CD8-positive, alpha-beta memory T cell (primary cell): ENCODE data around the gene KCNMA1. TPM values are rescaled to one million over a fixed set of nuclear protein-coding genes. Genes with fewer than 3 reads are reported as not detected.

Experiments
- CTCF ChIA-PET: fragments of 350-600 bp; sonication (Branson Sonifier 250); formaldehyde crosslinking; loops from one replicate; lab custom pipeline; 2021; ENCODE audit warnings: antibody characterized with exemption; lab: Charles Lee
- POLR2A ChIA-PET: fragments of 350-600 bp; sonication (Branson Sonifier 250); formaldehyde crosslinking; loops from one replicate; lab custom pipeline; 2021; ENCODE audit warnings: antibody characterized with exemption; lab: Charles Lee
- DNase-seq, 5 donors: peaks; one replicate each; pipeline versions ENCODE4 v3.0.0 to v3.0.0-alpha.2; 2020 to 2022; ENCODE audit warnings: mixed read lengths in 1 of 5
- H3K27ac ChIP-seq: one replicate; pipeline ENCODE4 v1.7.0; 2013; ENCODE audit warnings: low read depth, mild to moderate bottlenecking, low read length, moderate library complexity
- H3K27me3 ChIP-seq: 2 replicates; pipeline ENCODE4 v1.7.0; 2013; ENCODE audit warnings: low read length, mild to moderate bottlenecking; ENCODE audit not compliant: insufficient read depth, poor library complexity, severe bottlenecking
- H3K36me3 ChIP-seq: 2 replicates; pipeline ENCODE4 v1.7.0; 2013; ENCODE audit warnings: mild to moderate bottlenecking, low read length, moderate library complexity; ENCODE audit not compliant: insufficient read depth
- H3K4me1 ChIP-seq: 2 replicates; pipeline ENCODE4 v1.7.0; 2013; ENCODE audit warnings: mild to moderate bottlenecking, low read length, moderate library complexity; ENCODE audit not compliant: insufficient read depth
- H3K4me3 ChIP-seq: 2 replicates; pipeline ENCODE4 v1.7.0; 2013; ENCODE audit warnings: mild to moderate bottlenecking, low read length
- H3K9me3 ChIP-seq: 2 replicates; pipeline ENCODE4 v1.7.0; 2013; ENCODE audit warnings: mild to moderate bottlenecking, low read length
- H3K27ac Mint-ChIP-seq, 8 donors: one replicate each; pipeline ENCODE4 v1.8.0; 2020 to 2021; ENCODE audit warnings: mixed read lengths in 8 of 8, mild to moderate bottlenecking in 6 of 8, inconsistent platforms in 3 of 8, moderate library complexity in 3 of 8
- H3K27me3 Mint-ChIP-seq, 2 donors: one replicate each; pipeline ENCODE4 v1.8.0; 2020 to 2021; ENCODE audit warnings: mixed read lengths in 2 of 2, mild to moderate bottlenecking in 1 of 2, moderate library complexity in 1 of 2
- H3K36me3 Mint-ChIP-seq, 3 donors: one replicate each; pipeline ENCODE4 v1.8.0; 2020 to 2021; ENCODE audit warnings: mixed read lengths in 3 of 3, inconsistent platforms in 1 of 3, mild to moderate bottlenecking in 1 of 3
- H3K4me1 Mint-ChIP-seq, 3 donors: one replicate each; pipeline ENCODE4 v1.8.0; 2020 to 2021; ENCODE audit warnings: mixed read lengths in 3 of 3, inconsistent platforms in 1 of 3, mild to moderate bottlenecking in 1 of 3
- H3K4me3 Mint-ChIP-seq, 7 donors: one replicate each; pipeline ENCODE4 v1.8.0; 2020 to 2021; ENCODE audit warnings: mixed read lengths in 7 of 7, mild to moderate bottlenecking in 6 of 7, moderate library complexity in 4 of 7, inconsistent platforms in 2 of 7
- H3K9me3 Mint-ChIP-seq, 5 donors: one replicate each; pipeline ENCODE4 v1.8.0; 2020 to 2022; ENCODE audit warnings: mixed read lengths in 5 of 5, mild to moderate bottlenecking in 3 of 5, moderate library complexity in 2 of 5, inconsistent platforms in 1 of 5
- polyA plus RNA-seq: library from polyadenylated mRNA; unstranded; fragments of 300-500 nt; fragmentation: Illumina TruSeq; gene quantifications from one replicate; pipeline ENCODE4 v1.2.3, GENCODE V29; 2021
- total RNA-seq, 2 experiments: library from RNA; stranded (reverse); gene quantifications; one replicate each; pipeline ENCODE4 v1.2.3, GENCODE V29; 2021

KCNMA1 gene
- total and polyA plus RNA-seq, 3 experiments from 2014 or later: 0.20 to 0.31 TPM; not detected in 1

GRCh38 chr10:77635402-77636227 lies 2.0 kb downstream of the KCNMA1 start:
- no peak overlapping the region for H3K27ac ChIP-seq
- H3K27ac Mint-ChIP-seq: no peak overlapping the region
- ChIA-PET POLR2A (no interaction called here), CTCF (no interaction called here)
- no peaks in the 10 kb centered on the region for H3K4me1 ChIP-seq
- no peaks in the 10 kb centered on the region for H3K36me3 ChIP-seq
- H3K4me3 ChIP-seq: no peak overlapping the region
- DNase-seq: no peak
- peaks cover 44 to 67% of the 10 kb centered on the region in 2 donors for H3K27me3 Mint-ChIP-seq
- peaks cover 17% of the 10 kb centered on the region for H3K27me3 ChIP-seq
- no peaks in the 10 kb centered on the region for H3K9me3 ChIP-seq
- H3K36me3 Mint-ChIP-seq: no peaks in the 10 kb centered on the region
- H3K4me1 Mint-ChIP-seq: peaks cover 4 to 18% (median 8%) of the 10 kb centered on the region in 3 donors
- no peaks in the 10 kb centered on the region for H3K9me3 Mint-ChIP-seq
- H3K4me3 Mint-ChIP-seq: peak overlapping the region in 1 of 7 donors; percentile 57

- Histone ChIP-seq H3K27ac (no peak overlapping the region), H3K9me3 (no peaks in the 10 kb centered on the region), H3K27me3 (peaks cover 17% of the 10 kb centered on the region), H3K4me1 (no peaks in the 10 kb centered on the region), H3K36me3 (no peaks in the 10 kb centered on the region), H3K4me3 (no peak overlapping the region)
- Mint-ChIP-seq H3K4me3 (no peak overlapping the region), H3K9me3 (no peaks in the 10 kb centered on the region), H3K36me3 (no peaks in the 10 kb centered on the region), H3K27ac (no peak overlapping the region), H3K4me1 (peaks cover 4 to 18% (median 8%) of the 10 kb centered on the region in 3 donors), H3K27me3 (peaks cover 39 to 60% of the 10 kb centered on the region in 2 donors)
- POLR2A ChIA-PET: no interaction called here
- no peak for DNase-seq
- CTCF ChIA-PET: no interaction called here
Measured at GRCh38 chr10:77634939-77635338, 2.7 kb downstream of the KCNMA1 start.

- Histone ChIP-seq H3K36me3 (no peaks in the 10 kb centered on the region), H3K27me3 (peaks cover 6% of the 10 kb centered on the region), H3K27ac (no peak overlapping the region), H3K4me1 (no peaks in the 10 kb centered on the region), H3K9me3 (no peaks in the 10 kb centered on the region), H3K4me3 (no peak overlapping the region)
- Mint-ChIP-seq H3K4me1 (peaks cover 0 to 15% (median 2%) of the 10 kb centered on the region in 3 donors), H3K27me3 (peaks cover 26 to 53% of the 10 kb centered on the region in 2 donors), H3K9me3 (no peaks in the 10 kb centered on the region), H3K27ac (no peak overlapping the region), H3K36me3 (no peaks in the 10 kb centered on the region), H3K4me3 (no peak overlapping the region)
- CTCF ChIA-PET: no interaction called here
- POLR2A ChIA-PET: no interaction called here
- no peak for DNase-seq
Measured at GRCh38 chr10:77633376-77633775, 4.2 kb downstream of the KCNMA1 start.

GRCh38 chr10:77631241-77631640 lies 6.4 kb downstream of the KCNMA1 start:
- Histone ChIP-seq H3K27me3 (peaks cover 3% of the 10 kb centered on the region), H3K4me1 (no peaks in the 10 kb centered on the region), H3K27ac (no peak overlapping the region), H3K4me3 (no peak overlapping the region), H3K36me3 (no peaks in the 10 kb centered on the region), H3K9me3 (no peaks in the 10 kb centered on the region)
- CTCF ChIA-PET: no interaction called here
- Mint-ChIP-seq H3K27ac (no peak overlapping the region), H3K9me3 (no peaks in the 10 kb centered on the region), H3K4me1 (peaks cover 0 to 6% (median 0%) of the 10 kb centered on the region in 3 donors), H3K27me3 (peaks cover 21 to 41% of the 10 kb centered on the region in 2 donors), H3K4me3 (no peak overlapping the region), H3K36me3 (no peaks in the 10 kb centered on the region)
- no peak for DNase-seq
- POLR2A ChIA-PET: no interaction called here

GRCh38 chr10:77630507-77630848 lies 7.1 kb downstream of the KCNMA1 start:
- POLR2A ChIA-PET: no interaction called here
- Histone ChIP-seq H3K9me3 (no peaks in the 10 kb centered on the region), H3K27me3 (no peaks in the 10 kb centered on the region), H3K4me3 (no peak overlapping the region), H3K27ac (no peak overlapping the region), H3K36me3 (no peaks in the 10 kb centered on the region), H3K4me1 (no peaks in the 10 kb centered on the region)
- DNase-seq: no peak
- Mint-ChIP-seq H3K9me3 (no peaks in the 10 kb centered on the region), H3K27me3 (peaks cover 14 to 34% of the 10 kb centered on the region in 2 donors), H3K27ac (no peak overlapping the region), H3K36me3 (no peaks in the 10 kb centered on the region), H3K4me1 (peaks cover 0 to 3% (median 0%) of the 10 kb centered on the region in 3 donors), H3K4me3 (no peak overlapping the region)
- CTCF ChIA-PET: no interaction called here

GRCh38 chr10:77629775-77630506 lies 7.7 kb downstream of the KCNMA1 start:
- H3K27ac ChIP-seq: no peak overlapping the region
- H3K9me3 ChIP-seq: no peaks in the 10 kb centered on the region
- ChIA-PET CTCF (no interaction called here), POLR2A (no interaction called here)
- no peaks in the 10 kb centered on the region for H3K27me3 ChIP-seq
- no peaks in the 10 kb centered on the region for H3K9me3 Mint-ChIP-seq
- no peak overlapping the region for H3K4me3 Mint-ChIP-seq
- no peaks in the 10 kb centered on the region for H3K36me3 ChIP-seq
- H3K4me1 ChIP-seq: no peaks in the 10 kb centered on the region
- H3K4me3 ChIP-seq: no peak overlapping the region
- H3K36me3 Mint-ChIP-seq: no peaks in the 10 kb centered on the region
- no peak for DNase-seq
- H3K27ac Mint-ChIP-seq: peak overlapping the region in 1 of 8 donors; percentile 55
- no peaks in the 10 kb centered on the region for H3K4me1 Mint-ChIP-seq
- peaks cover 14 to 28% of the 10 kb centered on the region in 2 donors for H3K27me3 Mint-ChIP-seq

GRCh38 chr10:77628906-77629730 lies 8.5 kb downstream of the KCNMA1 start:
- no peak overlapping the region for H3K27ac Mint-ChIP-seq
- Histone ChIP-seq H3K9me3 (no peaks in the 10 kb centered on the region), H3K4me3 (no peak overlapping the region), H3K27me3 (no peaks in the 10 kb centered on the region), H3K4me1 (no peaks in the 10 kb centered on the region), H3K27ac (no peak overlapping the region), H3K36me3 (no peaks in the 10 kb centered on the region)
- DNase-seq: no peak
- no peaks in the 10 kb centered on the region for H3K9me3 Mint-ChIP-seq
- no peaks in the 10 kb centered on the region for H3K36me3 Mint-ChIP-seq
- H3K4me1 Mint-ChIP-seq: no peaks in the 10 kb centered on the region
- CTCF ChIA-PET: interaction anchor here (0.9 kb wide), 1 partner anchor 12 kb away, joined by 3 read pairs; no protein-coding TSS in a partner anchor
- H3K4me3 Mint-ChIP-seq: no peak overlapping the region
- POLR2A ChIA-PET: no interaction called here
- H3K27me3 Mint-ChIP-seq: peaks cover 14 to 22% of the 10 kb centered on the region in 2 donors
